ENCODE results near the gene PRR11.
A peak's percentile ranks its signal among the peaks of the same experiment; 100 is the strongest.
"Not testable (repeated sequence)": the region's sequence is repeated elsewhere in the genome, so short reads cannot be mapped to it uniquely, and the experiment has no call there.

PRR11 gene

GRCh38 chr17:59152925-59153324 lies 2.6 kb upstream of the PRR11 start:
- DNase-seq (ENCODE audit: low read depth) = no peak

DNA sequence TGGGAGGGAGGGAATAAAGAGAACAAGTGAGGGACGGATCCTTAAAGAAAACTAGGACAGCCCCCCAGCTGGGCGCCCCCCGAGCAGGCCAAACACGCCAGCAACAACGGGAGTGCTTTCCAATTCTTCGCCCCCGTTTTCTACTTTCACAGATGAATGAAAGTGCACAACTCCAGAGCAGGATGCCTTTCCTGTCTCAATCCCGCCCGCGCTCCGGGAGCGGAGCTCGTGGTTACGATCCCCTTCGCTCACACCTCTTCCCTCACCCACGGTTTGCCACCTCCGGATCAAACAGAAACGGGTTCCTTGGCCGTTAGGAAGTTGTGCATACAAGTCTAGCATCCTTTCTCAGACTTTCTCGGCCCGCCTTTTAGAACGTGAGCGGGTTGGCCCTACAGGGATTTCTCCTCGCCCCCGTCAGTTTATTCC lies 1.2 kb upstream of the PRR11 start:
- DNase-seq (ENCODE audit: low read depth) = peak; percentile 9

DNA sequence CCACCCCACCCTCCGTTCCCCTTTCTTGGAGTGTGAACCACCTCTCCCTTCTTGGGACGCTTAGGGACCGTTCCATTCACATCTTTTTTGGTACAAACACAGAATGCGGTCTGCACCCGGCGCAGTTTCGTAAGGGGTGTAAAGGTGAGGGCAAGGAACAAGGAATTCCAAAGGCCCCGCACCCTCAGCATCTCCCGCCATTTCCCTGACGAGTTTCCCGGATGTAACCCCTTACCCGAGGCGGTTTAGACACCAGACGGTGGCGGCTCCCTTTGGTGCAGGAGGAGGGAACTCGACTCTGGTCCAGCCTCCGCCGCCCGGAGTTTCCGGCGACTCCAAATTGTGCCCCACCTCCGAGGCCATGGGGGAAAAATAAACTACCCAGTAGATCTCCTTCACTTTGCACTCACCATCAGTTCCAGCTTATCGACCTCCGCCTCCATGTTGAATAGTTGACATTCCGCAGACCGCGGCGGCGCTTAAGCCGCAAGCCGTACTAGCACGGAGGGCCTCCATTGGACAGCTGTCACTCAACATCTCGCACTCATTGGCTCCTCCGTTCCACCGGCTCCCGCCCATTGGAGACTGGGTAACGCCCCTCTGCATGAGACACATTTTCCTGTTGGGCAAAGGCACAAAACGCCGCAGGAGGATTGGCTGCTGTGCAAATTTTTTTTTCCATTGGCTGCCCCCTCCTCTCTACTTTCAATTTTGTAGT lies 666 bp upstream of the PRR11 start, which contains the start of gene SKA2:
SKA2 (minus strand) TSS at position 466 of the 718 bp plus-strand sequence; CDS start at position 443, 23 bp downstream.
- DNase-seq (ENCODE audit: low read depth) = peak; percentile 97

GRCh38 chr17:59160157-59161025 lies 4.8 kb downstream of the PRR11 start:
- DNase-seq (ENCODE audit: low read depth) = no peak

DNA sequence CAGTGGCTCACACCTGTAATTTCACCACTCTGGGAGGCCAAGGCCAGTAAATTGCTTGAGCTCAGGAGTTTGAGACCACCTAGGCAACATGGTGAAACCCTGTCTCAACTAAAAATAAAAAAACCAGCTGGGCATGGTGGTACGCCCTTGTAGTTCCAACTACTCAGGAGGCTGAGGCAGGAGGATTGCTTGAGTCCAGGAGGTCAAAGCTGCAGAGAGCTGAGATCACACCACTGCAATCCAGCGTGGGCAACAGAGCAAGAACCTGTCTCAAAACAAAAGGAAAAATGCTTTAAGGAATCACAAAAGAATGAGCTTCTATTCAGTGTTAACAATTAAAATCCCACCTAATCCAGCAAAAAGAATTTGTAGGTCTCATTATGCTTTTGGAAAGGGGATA lies 5.9 kb downstream of the PRR11 start:
- no peak for DNase-seq (ENCODE audit: low read depth)

DNA sequence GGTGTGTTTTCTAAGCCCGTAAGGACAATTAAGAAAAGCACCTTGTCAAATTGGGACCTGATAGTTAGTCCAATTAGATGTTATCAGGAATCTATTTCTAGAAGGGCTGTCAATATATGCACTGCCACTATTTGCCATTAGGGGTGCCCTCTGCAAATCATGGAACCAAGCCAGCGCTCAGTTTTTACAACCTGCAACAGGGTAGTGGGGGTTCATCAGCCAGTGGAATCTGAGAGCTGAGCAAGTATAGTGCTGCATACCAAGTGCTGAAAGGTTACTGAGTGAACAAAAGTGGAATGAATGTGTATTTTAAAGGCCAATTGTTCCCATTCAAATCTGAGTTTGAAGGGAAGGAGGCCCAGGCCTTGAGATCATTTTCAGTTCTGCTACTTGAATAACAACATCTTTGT lies 10.4 kb downstream of the PRR11 start:
- no peak for DNase-seq (ENCODE audit: low read depth)

- no peak for DNase-seq (ENCODE audit: low read depth)
Measured at GRCh38 chr17:59167571-59168001, 12.0 kb downstream of the PRR11 start.

DNA sequence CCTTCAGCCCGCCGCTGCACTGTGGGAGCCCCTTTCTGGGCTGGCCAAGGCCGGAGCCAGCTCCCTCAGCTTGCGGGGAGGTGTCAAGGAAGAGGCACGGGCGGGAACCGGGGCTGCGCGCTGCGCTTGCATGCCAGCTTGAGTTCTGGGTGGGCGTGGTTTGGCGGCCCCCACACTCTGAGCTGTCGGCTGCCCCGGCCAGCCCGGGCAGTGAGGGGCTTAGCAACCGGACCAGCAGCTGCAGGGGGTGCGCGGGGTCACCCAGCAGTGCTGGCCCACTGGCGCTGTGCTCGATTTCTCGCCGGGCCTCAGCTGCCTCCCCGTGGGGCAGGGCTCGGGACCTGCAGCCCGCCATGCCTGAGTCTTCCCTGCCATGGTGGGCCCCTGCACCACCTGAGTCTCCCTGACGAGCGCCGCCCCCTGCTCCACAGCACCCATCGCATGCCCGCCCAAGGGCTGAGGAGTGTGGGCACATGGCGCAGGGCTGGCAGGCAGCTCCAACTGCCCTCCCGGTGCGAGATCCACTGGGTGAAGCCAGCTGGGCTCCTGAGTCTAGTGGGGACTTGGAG lies 17.0 kb downstream of the PRR11 start:
- DNase-seq (ENCODE audit: low read depth) = no peak

DNA sequence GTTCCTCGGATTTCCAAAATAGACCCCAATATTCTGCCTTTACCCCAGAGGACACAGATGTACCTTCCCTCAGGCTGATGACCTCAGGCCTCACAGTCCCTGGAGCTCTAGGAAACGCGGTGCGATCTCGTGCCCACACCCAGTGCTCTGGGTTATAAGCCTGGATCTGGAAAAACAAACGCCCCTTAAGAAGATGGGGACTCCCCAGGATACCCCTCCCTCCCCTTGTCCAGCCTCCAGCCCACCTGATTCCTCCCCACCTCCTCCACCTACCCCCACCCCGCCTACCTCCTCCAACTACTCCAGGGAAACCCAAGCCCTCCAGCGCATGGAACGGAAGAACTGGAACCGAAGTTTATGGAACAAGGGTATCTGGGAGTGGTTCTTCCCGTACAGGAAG lies 19.1 kb downstream of the PRR11 start:
- no peak for DNase-seq (ENCODE audit: low read depth)

- no peak for DNase-seq (ENCODE audit: low read depth)
Measured at GRCh38 chr17:59175076-59175475, 19.5 kb downstream of the PRR11 start.

DNA sequence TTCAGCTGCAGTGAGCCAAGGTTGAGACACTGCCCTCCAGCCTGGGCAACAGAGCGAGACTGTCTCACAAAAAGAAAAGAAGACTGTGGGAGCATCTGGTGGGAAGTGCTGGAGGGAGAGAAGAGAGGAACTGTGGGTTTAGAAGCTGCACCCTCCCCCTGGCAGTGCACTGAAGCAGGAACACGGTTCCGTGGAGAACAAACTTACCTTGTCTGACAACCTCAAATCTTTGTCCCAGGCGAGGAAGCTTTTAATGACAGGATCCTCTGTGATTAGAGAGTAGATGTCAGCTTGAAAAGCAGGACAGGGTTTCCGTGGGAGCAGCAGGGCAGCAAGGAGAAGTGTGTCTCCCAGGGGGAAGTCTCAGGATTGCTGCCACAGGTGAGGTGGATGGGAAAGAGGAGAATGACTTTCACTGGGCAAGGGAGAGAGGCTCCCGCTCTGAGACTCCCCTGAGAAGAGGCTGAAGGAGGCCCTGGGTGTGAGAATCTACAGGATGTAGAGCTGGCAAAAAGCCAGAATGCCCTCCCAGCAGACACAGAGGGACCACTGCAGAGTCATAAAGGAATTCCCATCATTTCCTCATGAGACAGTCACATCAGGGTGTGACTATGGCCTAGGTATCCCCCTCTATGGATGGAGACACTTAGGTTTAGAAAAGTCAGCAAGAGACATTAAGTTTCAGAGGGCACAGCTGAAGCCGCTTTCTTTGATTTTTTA lies 22.9 kb downstream of the PRR11 start:
- no peak for DNase-seq (ENCODE audit: low read depth)

DNA sequence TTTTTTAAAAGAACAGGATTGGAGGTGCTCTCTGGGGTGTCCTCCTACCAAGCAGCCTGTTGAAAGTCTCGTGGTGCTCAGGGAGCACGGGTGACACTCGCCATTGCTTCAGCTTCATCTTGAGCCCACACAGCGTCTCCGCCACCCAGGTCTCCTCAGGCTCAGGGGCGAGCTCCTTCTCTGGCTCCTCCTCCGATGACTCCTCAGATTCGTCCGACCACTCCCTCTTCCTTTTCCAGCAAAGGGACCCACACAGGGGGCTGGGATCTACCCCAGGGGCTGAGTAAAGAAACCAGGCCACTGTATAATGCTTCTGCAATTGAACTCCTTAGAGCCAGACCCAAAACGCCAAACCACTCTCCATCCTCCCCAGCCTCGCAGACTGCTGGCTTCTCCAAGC lies 24.1 kb downstream of the PRR11 start:
- not testable (repeated sequence) for DNase-seq (ENCODE audit: low read depth)

GRCh38 chr17:59180626-59181025 lies 25.1 kb downstream of the PRR11 start:
- DNase-seq (ENCODE audit: low read depth) = no peak

DNA sequence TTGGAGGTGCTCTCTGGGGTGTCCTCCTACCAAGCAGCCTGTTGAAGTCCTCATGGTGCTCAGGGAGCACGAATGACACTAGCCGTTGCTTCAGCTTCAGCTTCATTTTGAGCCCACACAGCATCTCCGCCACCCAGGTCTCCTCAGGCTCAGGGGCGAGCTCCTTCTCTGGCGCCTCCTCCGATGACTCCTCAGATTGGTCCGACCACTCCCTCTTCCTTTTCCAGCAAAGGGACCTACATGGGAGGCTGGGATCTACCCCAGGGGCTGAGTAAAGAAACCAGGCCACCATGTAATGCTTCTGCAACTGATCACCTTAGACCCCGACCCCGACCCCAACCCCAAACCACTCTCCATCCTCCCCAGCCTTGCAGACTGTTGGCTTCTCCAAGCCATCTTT lies 25.9 kb downstream of the PRR11 start:
- no peak for DNase-seq (ENCODE audit: low read depth)

- DNase-seq (ENCODE audit: low read depth) = no peak
Measured at GRCh38 chr17:59185997-59186396, 30.5 kb downstream of the PRR11 start.

DNA sequence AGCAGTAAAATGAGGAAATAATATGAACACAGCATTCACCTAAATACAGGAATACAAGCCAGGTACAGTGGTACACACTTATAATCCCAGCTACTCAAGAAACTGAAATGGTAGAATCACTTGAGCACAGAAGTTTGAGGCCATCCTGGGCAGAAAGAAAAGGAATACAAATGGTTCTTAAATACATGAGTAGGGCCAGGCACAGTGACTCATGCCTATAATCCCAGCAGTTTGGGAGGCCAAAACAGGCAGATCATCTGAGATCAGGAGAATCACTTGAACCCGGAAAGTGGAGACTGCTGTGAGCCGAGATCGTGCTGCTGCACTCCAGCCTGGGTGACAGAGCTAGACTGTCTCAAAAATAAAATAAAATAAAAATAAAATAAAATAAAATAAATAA lies 31.3 kb downstream of the PRR11 start:
- DNase-seq (ENCODE audit: low read depth) = no peak

DNA sequence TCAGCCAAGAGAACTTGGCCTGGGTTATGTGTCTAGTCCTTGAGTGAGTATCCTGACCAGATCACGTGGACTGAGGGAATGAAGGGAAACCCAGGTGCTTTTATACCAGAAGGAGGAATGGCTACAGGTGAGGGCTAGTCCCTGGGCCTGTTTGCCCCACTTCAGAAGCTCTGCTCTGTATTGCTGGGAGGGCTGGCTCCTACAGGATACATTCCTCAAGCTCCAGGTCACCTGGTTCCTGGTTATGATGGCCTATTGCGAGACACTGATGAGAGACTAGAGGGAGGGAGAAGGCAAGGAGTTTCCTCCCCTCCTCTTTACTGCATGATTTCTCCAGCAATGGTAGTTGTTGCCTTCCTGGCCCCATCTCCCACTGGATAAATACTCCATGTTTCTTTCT lies 35.3 kb downstream of the PRR11 start:
- DNase-seq (ENCODE audit: low read depth) = no peak

- no peak for DNase-seq (ENCODE audit: low read depth)
Measured at GRCh38 chr17:59193336-59193862, 37.9 kb downstream of the PRR11 start.

DNA sequence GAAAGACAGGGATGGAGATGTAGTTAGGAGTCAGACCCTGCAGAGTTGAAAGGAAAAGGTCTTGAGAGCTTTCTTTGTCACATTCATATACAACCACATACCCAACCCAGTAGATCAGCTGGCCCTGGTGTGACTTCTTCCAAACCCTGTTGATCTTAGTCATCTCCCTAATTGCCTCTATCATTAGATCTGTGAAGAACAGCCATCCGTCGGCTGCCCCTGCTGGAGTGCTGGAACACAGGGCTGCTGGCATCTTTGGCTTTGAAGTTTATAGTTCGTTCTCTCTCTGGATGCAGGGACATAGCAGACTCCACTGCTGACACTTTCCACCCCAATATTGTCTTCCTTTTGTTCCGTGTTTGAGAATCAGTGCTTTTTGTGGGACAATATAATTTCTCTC lies 43.9 kb downstream of the PRR11 start:
- DNase-seq (ENCODE audit: low read depth) = no peak

DNA sequence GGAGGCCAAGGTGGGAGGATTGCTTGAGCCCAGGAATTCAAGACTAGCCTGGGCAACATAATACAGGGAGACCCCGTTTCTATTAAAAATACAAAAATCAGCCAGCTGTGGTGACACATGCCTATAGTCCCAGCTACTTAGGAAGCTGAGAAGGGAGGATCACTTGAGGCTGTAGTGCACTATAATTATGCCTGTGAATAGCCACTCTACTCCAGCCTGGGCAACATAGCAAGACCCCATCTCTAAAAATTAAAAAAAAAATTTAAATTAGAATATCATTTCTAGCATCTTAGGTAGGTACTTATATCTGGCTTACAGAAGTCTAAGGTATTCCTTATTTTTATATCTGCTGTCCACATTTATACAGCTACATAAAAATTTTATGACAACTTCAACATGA lies 46.8 kb downstream of the PRR11 start:
- DNase-seq (ENCODE audit: low read depth) = no peak

DNA sequence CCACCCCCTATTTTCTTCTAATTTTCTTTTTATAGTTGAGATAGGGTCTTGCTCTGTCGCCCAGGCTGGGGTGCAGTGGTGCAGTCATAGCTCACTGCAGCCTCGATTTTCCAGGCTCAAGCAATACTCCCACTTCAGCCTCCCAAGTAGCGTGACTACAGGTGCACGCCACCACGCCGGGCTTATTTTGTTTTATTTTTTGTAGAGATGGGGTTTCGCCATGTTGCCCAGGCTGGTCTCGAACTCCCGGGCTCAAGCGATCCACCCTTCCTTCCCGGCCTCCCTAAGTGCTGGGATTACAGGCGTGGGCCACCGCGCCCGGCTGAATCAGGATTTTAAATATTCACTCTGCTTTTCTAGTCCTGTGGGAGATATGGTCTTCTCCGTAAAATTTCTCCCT lies 63.8 kb downstream of the PRR11 start:
- no peak for DNase-seq (ENCODE audit: low read depth)

DNA sequence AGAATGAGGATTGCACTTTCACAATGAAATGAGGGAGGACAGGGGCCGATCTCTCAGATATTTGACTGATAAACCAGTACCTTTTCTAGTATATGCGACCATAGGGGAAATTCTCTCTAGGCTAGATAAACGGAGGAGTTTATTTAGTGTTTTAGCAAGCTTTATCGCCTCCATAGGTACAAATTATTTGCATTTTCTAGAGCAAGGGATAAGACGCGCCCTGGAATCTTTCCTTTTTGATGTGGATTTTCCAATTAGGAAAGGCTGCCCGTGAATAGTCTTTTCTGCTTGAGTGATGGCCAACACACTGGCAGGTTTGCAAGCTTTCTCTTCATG lies 64.4 kb downstream of the PRR11 start:
- DNase-seq (ENCODE audit: low read depth) = no peak
